Testis (tissue), 2 donors: ENCODE results near the gene IQCF5.

Experiments
- POLR2A ChIP-seq: fragments of 450-650 bp; IDR thresholded peaks from one replicate; pipeline ENCODE4 v1.6.1; 2017; ENCODE audit warnings: antibody characterized with exemption, mild to moderate bottlenecking, moderate library complexity
- TF ChIP-seq, protein P1 (sequence below), 3 experiments: fragments of 450-650 bp in 2 of 3; fragments of 200-600 bp in 1 of 3; sonication (generic) in 1 of 3; IDR thresholded peaks; one replicate each; pipeline ENCODE4 v1.5.1; 2016 to 2019; ENCODE audit warnings: antibody characterized with exemption in 3 of 3, mild to moderate bottlenecking in 2 of 3, moderate library complexity in 1 of 3

- TF ChIP-seq, protein P1, sequence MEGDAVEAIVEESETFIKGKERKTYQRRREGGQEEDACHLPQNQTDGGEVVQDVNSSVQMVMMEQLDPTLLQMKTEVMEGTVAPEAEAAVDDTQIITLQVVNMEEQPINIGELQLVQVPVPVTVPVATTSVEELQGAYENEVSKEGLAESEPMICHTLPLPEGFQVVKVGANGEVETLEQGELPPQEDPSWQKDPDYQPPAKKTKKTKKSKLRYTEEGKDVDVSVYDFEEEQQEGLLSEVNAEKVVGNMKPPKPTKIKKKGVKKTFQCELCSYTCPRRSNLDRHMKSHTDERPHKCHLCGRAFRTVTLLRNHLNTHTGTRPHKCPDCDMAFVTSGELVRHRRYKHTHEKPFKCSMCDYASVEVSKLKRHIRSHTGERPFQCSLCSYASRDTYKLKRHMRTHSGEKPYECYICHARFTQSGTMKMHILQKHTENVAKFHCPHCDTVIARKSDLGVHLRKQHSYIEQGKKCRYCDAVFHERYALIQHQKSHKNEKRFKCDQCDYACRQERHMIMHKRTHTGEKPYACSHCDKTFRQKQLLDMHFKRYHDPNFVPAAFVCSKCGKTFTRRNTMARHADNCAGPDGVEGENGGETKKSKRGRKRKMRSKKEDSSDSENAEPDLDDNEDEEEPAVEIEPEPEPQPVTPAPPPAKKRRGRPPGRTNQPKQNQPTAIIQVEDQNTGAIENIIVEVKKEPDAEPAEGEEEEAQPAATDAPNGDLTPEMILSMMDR (IDR thresholded peaks at IDR 0.05) = no peak
- no peak for TF ChIP-seq POLR2A
Observed at GRCh38 chr3:51874889-51875288, 512 bp downstream of the IQCF5 start.
